IPS-18a (cell line): ENCODE measurements around the gene RASEF.

Experiments
- H3K27ac ChIP-seq: one replicate; pipeline ENCODE4 v1.5.1; 2013; ENCODE audit warnings: low read length
- H3K27me3 ChIP-seq: one replicate; pipeline ENCODE4 v1.6.1; 2013; ENCODE audit warnings: mild to moderate bottlenecking, low read length; ENCODE audit not compliant: control insufficient read depth, insufficient read depth
- H3K36me3 ChIP-seq: one replicate; pipeline ENCODE4 v1.6.1; 2013; ENCODE audit warnings: low read depth, low read length; ENCODE audit not compliant: control insufficient read depth
- H3K4me1 ChIP-seq: one replicate; pipeline ENCODE4 v1.6.1; 2013; ENCODE audit warnings: low read depth, low read length; ENCODE audit not compliant: control insufficient read depth
- H3K4me3 ChIP-seq: one replicate; pipeline ENCODE4 v1.5.1; 2013; ENCODE audit warnings: low read length
- H3K9ac ChIP-seq: one replicate; pipeline ENCODE4 v1.6.1; 2013; ENCODE audit warnings: mild to moderate bottlenecking, low read length, moderate library complexity
- H3K9me3 ChIP-seq: one replicate; pipeline ENCODE4 v1.6.1; 2013; ENCODE audit warnings: low read depth, low read length; ENCODE audit not compliant: control insufficient read depth

RASEF gene

GRCh38 chr9:83071626-83072025 lies 8.7 kb upstream of the RASEF start:
- Histone ChIP-seq H3K9me3 (no peaks in the 10 kb centered on the region), H3K4me3 (no peak overlapping the region), H3K4me1 (no peaks in the 10 kb centered on the region), H3K9ac (no peak overlapping the region), H3K27ac (no peak overlapping the region), H3K27me3 (no peaks in the 10 kb centered on the region), H3K36me3 (no peaks in the 10 kb centered on the region)

GRCh38 chr9:83070261-83070660 lies 7.3 kb upstream of the RASEF start:
- H3K4me3 ChIP-seq: no peak overlapping the region

DNA sequence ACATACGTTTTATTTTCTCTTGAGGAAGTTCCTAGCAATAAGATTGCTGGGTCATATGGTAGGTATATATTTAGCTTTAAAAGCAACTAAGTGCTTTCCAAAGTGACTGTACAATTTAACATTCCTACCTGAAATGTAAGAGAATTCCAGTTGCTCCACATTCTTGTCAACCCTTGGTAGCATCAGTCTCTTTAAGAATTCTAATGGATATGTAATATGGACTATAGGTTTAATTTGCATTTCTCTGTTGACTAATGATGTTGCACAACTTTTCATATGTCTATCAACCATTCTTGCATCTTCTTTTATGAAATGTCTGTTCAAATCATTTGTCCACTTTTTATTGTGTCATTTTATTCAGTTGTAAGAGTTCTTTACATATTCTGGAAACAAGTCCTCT lies 6.7 kb upstream of the RASEF start:
- no peaks in the 10 kb centered on the region for H3K4me1 ChIP-seq
- H3K27me3 ChIP-seq: peaks cover 4% of the 10 kb centered on the region
- H3K4me3 ChIP-seq: no peak overlapping the region

More at GRCh38 chr9:83070261-83070660, 7.3 kb upstream of the RASEF start:
- Histone ChIP-seq H3K9me3 (no peaks in the 10 kb centered on the region), H3K27me3 (no peaks in the 10 kb centered on the region), H3K4me1 (no peaks in the 10 kb centered on the region), H3K9ac (no peak overlapping the region), H3K36me3 (no peaks in the 10 kb centered on the region), H3K27ac (no peak overlapping the region)

DNA sequence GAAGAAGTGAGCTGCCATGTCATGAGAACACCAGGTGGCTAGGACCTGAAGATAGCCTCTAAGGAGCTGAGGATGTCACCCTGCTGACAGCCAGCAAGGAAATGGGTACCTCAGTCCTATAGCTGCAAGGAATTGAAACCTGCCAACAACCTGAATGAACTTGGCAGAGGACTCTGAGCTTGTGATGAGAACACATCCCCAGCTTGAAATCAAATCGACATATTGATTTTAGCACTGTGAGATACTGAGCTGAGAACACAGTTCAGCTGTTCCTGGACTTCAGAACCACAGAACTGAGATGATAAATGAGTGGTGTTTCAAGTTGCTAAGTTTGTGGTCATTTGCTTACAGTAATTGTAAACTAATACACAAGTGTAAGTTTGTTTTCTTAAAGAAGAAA lies 5.5 kb upstream of the RASEF start:
- peaks cover 5% of the 10 kb centered on the region for H3K4me1 ChIP-seq
- no peaks in the 10 kb centered on the region for H3K9me3 ChIP-seq
- H3K27me3 ChIP-seq: peaks cover 16% of the 10 kb centered on the region
- no peaks in the 10 kb centered on the region for H3K36me3 ChIP-seq
- H3K9ac ChIP-seq: no peak overlapping the region
- H3K27ac ChIP-seq: no peak overlapping the region
- no peak overlapping the region for H3K4me3 ChIP-seq

More for the DNA sequence above, 6.7 kb upstream of the RASEF start:
- Histone ChIP-seq H3K9ac (no peak overlapping the region), H3K36me3 (no peaks in the 10 kb centered on the region), H3K27ac (no peak overlapping the region), H3K9me3 (no peaks in the 10 kb centered on the region)

DNA sequence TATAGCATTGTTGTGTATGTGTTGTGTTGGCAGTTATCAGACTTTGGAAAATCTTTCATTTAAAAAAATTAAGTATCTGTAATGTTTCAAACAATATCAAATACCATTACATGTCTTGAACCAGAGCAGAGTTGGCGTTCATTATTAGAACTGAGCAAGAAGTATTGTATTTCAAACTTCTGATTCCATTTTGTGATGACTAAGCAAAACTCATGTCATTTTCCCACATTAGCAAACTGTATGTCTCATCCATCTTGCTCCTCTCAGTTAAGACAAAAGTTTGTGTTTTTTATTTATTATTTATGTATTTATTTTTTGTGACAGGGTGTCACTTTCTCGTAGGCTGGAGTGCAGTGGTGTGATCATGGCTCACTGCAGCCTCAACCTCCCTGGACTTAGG lies 4.6 kb upstream of the RASEF start:
- Histone ChIP-seq H3K4me3 (no peak overlapping the region), H3K9me3 (no peaks in the 10 kb centered on the region), H3K9ac (no peak overlapping the region)

GRCh38 chr9:83066771-83067170 lies 3.8 kb upstream of the RASEF start:
- no peak overlapping the region for H3K9ac ChIP-seq
- H3K9me3 ChIP-seq: no peaks in the 10 kb centered on the region
- H3K27ac ChIP-seq: no peak overlapping the region
- no peak overlapping the region for H3K4me3 ChIP-seq
- H3K36me3 ChIP-seq: no peaks in the 10 kb centered on the region
- peaks cover 7% of the 10 kb centered on the region for H3K4me1 ChIP-seq
- peaks cover 33% of the 10 kb centered on the region for H3K27me3 ChIP-seq

More for the DNA sequence above, 4.6 kb upstream of the RASEF start:
- Histone ChIP-seq H3K27ac (no peak overlapping the region), H3K4me1 (peaks cover 7% of the 10 kb centered on the region), H3K27me3 (peaks cover 25% of the 10 kb centered on the region), H3K36me3 (no peaks in the 10 kb centered on the region)

DNA sequence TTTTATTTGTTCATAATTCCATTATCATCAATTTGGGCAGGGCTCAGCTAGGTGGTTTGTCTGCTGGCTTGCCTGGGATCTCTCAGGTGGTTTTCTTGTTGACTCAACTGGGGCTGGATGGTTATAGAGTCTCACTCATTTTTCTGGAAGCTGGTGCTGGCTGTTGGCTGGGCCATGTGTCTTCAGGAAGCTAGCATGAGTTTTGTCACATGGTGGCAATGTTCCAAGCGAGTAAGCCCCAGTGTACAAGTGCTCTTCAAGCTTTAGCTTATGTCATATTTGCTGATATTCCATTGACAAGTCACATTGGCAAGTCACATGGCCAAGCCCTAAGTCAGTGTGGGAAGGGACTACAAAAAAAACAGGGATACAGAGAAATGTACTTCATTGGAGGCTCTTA lies 2.3 kb upstream of the RASEF start:
- Histone ChIP-seq H3K9me3 (no peaks in the 10 kb centered on the region), H3K27me3 (peaks cover 48% of the 10 kb centered on the region), H3K36me3 (no peaks in the 10 kb centered on the region), H3K9ac (no peak overlapping the region), H3K27ac (no peak overlapping the region), H3K4me1 (peaks cover 7% of the 10 kb centered on the region), H3K4me3 (no peak overlapping the region)

GRCh38 chr9:83061990-83062650 lies 822 bp downstream of the RASEF start:
- H3K27ac ChIP-seq: no peak overlapping the region
- H3K4me1 ChIP-seq: peaks cover 7% of the 10 kb centered on the region
- H3K9ac ChIP-seq: no peak overlapping the region
- H3K27me3 ChIP-seq: peaks cover 54% of the 10 kb centered on the region
- no peaks in the 10 kb centered on the region for H3K36me3 ChIP-seq
- H3K4me3 ChIP-seq: peak overlapping the region; percentile 53
- H3K9me3 ChIP-seq: no peaks in the 10 kb centered on the region

DNA sequence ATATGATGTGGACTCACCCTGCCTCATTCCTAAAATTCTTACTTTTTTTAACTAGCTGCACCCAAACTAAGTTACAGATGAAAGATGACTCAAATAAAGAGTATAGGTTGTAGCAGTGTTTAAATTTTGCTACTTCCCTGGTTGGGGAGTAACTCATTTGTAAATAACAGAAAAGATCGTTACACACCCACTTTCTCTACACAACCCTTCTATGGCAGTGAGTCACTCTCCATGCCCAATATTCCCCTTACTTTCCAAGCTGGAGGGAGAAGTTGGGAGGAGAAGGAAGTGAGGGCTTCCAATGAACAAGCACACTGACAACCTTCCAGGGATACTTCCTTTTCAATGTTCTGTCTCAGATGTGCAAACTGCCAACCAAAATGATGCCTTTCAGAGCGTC lies 1.9 kb downstream of the RASEF start:
- H3K4me3 ChIP-seq: no peak overlapping the region
- peaks cover 7% of the 10 kb centered on the region for H3K4me1 ChIP-seq
- H3K36me3 ChIP-seq: no peaks in the 10 kb centered on the region
- H3K27ac ChIP-seq: no peak overlapping the region
- H3K9ac ChIP-seq: no peak overlapping the region
- H3K9me3 ChIP-seq: no peaks in the 10 kb centered on the region
- peaks cover 54% of the 10 kb centered on the region for H3K27me3 ChIP-seq

GRCh38 chr9:83060556-83060955 lies 2.4 kb downstream of the RASEF start:
- no peaks in the 10 kb centered on the region for H3K36me3 ChIP-seq
- no peak overlapping the region for H3K4me3 ChIP-seq
- no peak overlapping the region for H3K9ac ChIP-seq
- H3K27me3 ChIP-seq: peaks cover 54% of the 10 kb centered on the region
- H3K4me1 ChIP-seq: peaks cover 7% of the 10 kb centered on the region
- H3K27ac ChIP-seq: no peak overlapping the region
- H3K9me3 ChIP-seq: no peaks in the 10 kb centered on the region

DNA sequence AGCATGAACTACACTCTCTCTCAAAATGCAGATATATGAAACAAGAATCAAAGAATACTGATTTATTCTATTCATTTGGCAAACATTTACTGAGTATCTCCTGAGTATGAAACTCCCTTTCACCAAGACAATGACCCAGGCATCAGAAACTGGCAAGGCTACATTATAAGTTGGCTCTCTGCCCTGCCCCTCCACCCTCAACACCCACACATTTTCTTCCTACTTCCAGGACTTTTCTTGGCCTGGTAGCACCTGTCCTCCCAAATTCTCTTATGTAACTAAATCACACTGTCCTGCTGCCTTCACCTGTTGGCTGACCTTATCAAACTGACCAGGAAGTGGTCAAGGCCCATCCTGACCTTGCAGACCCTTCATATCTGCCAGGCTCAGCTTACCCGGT lies 3.5 kb downstream of the RASEF start:
- Histone ChIP-seq H3K27ac (no peak overlapping the region), H3K27me3 (peaks cover 48% of the 10 kb centered on the region), H3K4me3 (no peak overlapping the region)

DNA sequence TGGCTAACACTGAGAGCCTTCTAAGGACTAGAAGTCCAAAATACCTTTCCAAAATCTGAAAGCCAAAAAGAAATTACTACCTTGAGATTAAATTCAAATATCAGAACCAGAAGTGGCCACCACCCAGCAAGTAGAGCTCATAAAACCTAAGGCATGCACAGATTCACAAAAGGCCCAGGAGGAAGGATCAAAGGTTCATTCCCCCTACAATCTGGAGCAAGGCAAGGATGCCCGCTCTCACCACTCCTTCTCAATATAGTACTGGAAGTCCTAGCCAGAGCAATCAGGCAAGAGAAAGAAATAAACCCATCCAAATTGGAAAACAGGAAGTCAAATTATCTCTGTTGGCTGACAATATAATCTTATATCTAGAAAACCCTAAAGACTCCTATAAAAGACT lies 6.0 kb downstream of the RASEF start:
- Histone ChIP-seq H3K27ac (no peak overlapping the region), H3K9me3 (no peaks in the 10 kb centered on the region), H3K4me1 (no peaks in the 10 kb centered on the region), H3K4me3 (no peak overlapping the region), H3K27me3 (peaks cover 23% of the 10 kb centered on the region), H3K36me3 (no peaks in the 10 kb centered on the region), H3K9ac (no peak overlapping the region)

More for the DNA sequence above, 3.5 kb downstream of the RASEF start:
- no peaks in the 10 kb centered on the region for H3K36me3 ChIP-seq
- H3K4me1 ChIP-seq: peaks cover 7% of the 10 kb centered on the region
- H3K9me3 ChIP-seq: no peaks in the 10 kb centered on the region
- no peak overlapping the region for H3K9ac ChIP-seq
